K562 treated with DMSO at 1 percent for 12 hours (cell line): Measurements from ENCODE around the gene MPC1. TPM values are rescaled to one million over a fixed set of nuclear protein-coding genes. Genes with fewer than 3 reads are reported as not detected.

Experiments
- total RNA-seq: library from RNA; unstranded; fragments of 300-600 nt; gene quantifications from 2 replicates; pipeline ENCODE4 v1.2.3, GENCODE V29; 2022; ENCODE audit not compliant: insufficient read depth

The MPC1 gene
- total RNA-seq, result 79.2 and 110 TPM in 2 replicates

GRCh38 chr6:166382933-166383801 lies at the start of gene MPC1:
Gene MPC1, minus strand, starts transcription at chr6:166382940. Its CDS starts 64 bp downstream, at chr6:166382876.

GRCh38 chr6:166342349-166343149 lies 40.2 kb downstream of the MPC1 start, which contains the start of gene SFT2D1:
Gene SFT2D1, minus strand, starts transcription at chr6:166342545. Its CDS starts 64 bp downstream, at chr6:166342481.

Other genes starting within 250 kb of the MPC1 start
- gene TBXT, start 215.1 kb downstream of the MPC1 start, total RNA-seq, result not detected in 2 replicates
- gene PRR18, start 74.5 kb downstream of the MPC1 start, total RNA-seq, result not detected in 2 replicates
- 70.3 and 101 TPM in 2 replicates for gene SFT2D1, start 40.4 kb downstream of the MPC1 start, total RNA-seq
- gene RAMACL, start 203.7 kb upstream of the MPC1 start, total RNA-seq, result not detected in 2 replicates
- gene RPS6KA2, start 244.3 kb upstream of the MPC1 start, total RNA-seq, result 0.13 TPM in 1 of 2 replicates, not detected in the other